Hepatic stellate cell (primary cell): ENCODE results near the gene SCARF2.
A peak's percentile ranks its signal among the peaks of the same experiment; 100 is the strongest.
"Not testable (repeated sequence)": the region's sequence is repeated elsewhere in the genome, so short reads cannot be mapped to it uniquely, and the experiment has no call there.

Source experiments
- DNase-seq: peaks from one replicate; pipeline ENCODE4 v3.0.0; 2011; ENCODE audit warnings: low spot score

Gene SCARF2

GRCh38 chr22:20463324-20464095 lies 25.9 kb upstream of the SCARF2 start:
- no peak for DNase-seq

- no peak for DNase-seq
Measured at GRCh38 chr22:20459862-20460261, 22.2 kb upstream of the SCARF2 start.

- DNase-seq: no peak
Measured at GRCh38 chr22:20459152-20459542, 21.5 kb upstream of the SCARF2 start.

GRCh38 chr22:20458530-20459151 lies 21.0 kb upstream of the SCARF2 start:
- DNase-seq: no peak

GRCh38 chr22:20457506-20458240 lies 20.0 kb upstream of the SCARF2 start:
- no peak for DNase-seq

GRCh38 chr22:20456722-20457076 lies 19.1 kb upstream of the SCARF2 start:
- DNase-seq: no peak

GRCh38 chr22:20456064-20456721 lies 18.6 kb upstream of the SCARF2 start:
- DNase-seq: peak; percentile 85

DNA sequence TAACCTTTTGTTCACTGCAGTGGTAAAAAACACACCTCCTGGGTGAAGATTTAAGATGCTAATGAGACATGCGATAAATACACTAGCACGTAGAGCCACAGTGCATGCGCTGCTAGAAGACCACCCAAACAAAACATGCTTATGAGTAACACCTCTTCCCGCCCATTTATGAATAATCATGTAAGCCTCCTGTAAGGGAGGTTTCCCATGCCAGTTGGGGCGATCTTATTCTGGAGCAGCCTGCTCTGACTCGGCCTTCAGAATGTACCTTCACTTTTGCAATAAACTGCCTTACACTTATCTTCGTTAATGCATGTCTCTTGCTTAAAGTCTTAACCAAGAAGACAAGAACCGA lies 18.1 kb upstream of the SCARF2 start:
- no peak for DNase-seq

DNA sequence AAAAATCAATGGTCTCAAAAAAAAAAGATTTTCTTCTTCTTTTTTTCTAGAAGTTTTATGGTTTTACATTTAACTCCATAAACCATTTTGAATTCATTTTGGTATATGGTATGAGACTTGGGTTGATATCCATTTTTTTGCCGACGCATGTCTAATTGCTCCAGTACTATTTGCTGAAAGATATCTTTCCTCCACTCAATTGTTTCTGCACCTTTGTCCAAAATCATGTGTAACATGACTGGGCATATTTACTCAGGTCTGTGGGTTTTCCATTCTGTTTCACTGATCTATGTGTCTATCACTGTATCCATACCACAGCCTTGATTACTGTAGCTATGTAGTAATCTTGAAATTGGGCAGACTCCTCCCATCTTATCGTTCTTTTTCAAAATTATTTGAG lies 15.6 kb upstream of the SCARF2 start:
- DNase-seq: no peak

DNA sequence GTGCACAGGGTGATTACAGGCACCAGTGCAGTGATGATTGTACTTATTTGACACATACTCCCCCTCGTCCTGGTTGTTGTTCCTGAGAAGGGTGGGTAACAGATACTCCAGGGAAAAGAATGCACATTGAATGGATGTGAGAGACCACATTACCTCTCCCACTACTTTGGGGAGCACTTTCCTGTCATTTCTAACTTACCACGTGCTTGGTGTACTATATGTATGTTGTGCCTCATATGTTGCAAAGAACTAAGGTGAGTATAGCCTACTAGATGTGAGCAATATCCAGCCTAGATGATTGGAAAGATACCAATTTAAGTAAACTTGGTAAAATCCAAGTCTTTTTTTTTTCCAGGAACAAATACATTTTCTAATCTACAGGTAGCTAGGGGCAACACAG lies 14.3 kb upstream of the SCARF2 start:
- no peak for DNase-seq

- DNase-seq: not testable (repeated sequence)
Measured at GRCh38 chr22:20451129-20451778, 13.6 kb upstream of the SCARF2 start.

- no peak for DNase-seq
Measured at GRCh38 chr22:20450551-20450906, 12.9 kb upstream of the SCARF2 start.

GRCh38 chr22:20449819-20450550 lies 12.4 kb upstream of the SCARF2 start:
- DNase-seq: no peak

DNA sequence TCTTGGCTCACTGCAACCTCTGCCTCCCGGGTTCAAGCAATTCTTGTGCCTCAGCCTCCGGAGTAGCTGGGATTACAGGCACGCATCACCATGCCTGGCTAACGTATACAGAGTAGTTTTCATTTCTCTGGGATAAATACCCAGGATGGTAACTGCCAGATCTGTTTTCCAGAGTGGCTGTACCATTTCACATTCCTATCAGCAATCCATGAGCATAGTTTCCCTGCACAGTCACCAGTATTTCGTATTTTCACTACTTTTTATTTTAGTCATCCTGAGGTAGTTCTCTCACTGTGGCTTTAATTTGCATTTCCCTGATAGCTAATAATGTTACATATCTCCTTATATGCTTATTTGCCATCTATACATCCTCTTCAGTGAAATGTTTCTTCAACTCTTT lies 11.0 kb upstream of the SCARF2 start:
- no peak for DNase-seq

GRCh38 chr22:20446383-20446970 lies 8.9 kb upstream of the SCARF2 start:
- DNase-seq: no peak

GRCh38 chr22:20444325-20444724 lies 6.7 kb upstream of the SCARF2 start:
- DNase-seq: no peak

DNA sequence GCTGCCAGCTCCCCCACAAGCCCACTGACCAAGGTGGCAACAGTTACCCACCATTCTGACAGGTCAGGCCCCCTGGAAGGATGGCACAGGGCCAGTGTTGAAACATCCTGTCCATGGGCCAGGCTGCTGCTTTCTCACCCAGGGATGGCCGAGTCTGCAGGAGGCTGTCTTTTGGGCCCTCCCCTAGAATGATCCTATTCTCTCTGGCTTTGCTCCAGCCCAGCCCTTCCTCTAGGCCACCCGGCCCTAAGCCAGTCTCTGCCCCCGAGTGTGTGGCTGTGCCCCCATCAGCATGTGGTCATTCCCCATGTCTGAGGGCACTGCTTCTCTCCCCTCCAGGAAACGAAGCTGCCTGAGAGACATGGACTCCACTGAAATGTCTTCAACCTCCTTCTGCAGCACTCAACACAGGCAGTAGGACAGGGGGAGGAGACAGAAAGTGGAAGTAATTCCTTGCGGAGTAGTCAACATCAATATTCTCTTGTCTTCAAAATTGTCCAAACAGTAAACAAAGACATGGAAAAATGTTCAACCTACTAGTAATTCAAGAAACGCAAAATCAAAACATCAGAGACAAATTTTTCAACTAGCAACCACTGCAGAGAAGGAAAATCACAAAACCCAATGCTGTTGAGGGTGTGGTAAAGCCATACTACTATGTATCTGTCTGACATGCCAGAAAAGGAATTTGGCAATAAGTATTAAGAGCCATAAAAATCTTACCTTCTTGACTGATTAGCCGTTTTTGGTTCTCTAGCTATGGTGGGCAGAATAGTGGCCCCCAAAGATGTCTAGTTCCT lies 5.1 kb upstream of the SCARF2 start:
- no peak for DNase-seq

DNA sequence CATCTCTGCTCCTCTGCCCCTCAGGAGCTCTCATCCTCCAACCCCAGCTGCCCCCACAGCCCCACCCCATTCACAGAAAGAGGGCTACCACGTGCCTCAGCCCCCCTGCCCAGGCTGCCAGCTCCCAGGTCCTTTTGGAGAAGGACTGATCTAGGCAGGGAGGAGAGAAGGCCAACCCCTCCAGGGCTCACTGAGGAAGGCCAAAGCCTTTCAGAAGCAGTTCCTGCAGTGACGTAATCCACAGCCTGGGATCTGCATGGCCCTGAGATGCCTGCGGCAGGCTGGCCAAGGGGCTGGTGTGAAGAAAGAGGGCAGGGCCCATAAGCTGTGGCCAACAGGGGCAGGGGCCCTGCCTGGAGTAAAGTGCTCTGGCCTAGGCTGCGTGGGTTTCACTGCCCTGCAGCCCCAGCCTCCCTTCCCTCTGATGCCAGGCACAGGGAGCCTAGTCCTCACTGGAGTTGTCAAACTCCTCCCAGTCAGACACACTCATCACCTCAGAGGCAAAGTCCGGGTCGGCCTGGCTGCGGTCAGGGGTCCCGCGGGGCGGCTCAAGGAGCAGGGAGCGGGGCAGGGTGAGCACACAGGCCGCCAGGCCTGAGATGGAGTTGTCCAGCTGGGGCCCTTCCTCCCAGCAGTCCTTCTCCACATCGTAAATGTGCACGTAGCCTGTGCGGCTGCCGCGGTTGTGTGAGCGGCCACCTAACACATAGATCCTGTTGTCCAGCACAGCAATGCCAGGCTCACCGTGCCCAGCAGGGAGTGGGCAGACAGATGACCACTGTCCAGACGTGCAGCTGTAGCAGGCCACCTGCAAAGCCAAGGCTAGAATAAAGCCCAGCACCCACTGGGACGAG lies 4.2 kb upstream of the SCARF2 start:
- DNase-seq: no peak
